Gastrocnemius medialis (tissue), 4 donors: ENCODE measurements around the gene PRR5. TPM values are rescaled to one million over a fixed set of nuclear protein-coding genes. Genes with fewer than 3 reads are reported as not detected.
A peak's percentile ranks its signal among the peaks of the same experiment; 100 is the strongest.

Source experiments
- ATAC-seq, 2 donors: fragments of 150-250 bp; one replicate each; pipeline ENCODE4 v1.9.1; 2016
- DNase-seq, 2 donors: peaks; one replicate each; pipeline ENCODE4 v3.0.0-alpha.2; 2019
- H3K27ac ChIP-seq, 4 donors: fragments of 200-600 bp; sonication (generic); 1 replicate in 1 of 4; 2 replicates in 3 of 4; pipeline ENCODE4 v1.5.1; 2016 to 2018; ENCODE audit warnings: mild to moderate bottlenecking in 2 of 4, moderate library complexity in 1 of 4
- H3K27me3 ChIP-seq, 3 donors: fragments of 200-600 bp; sonication (generic) in 2 of 3; 1 replicate in 1 of 3; 2 replicates in 2 of 3; pipeline versions ENCODE4 v1.5.1 to v1.6.0; 2016 to 2019; ENCODE audit warnings: mild to moderate bottlenecking in 1 of 3, moderate library complexity in 1 of 3
- H3K36me3 ChIP-seq, 2 donors: fragments of 200-600 bp; sonication (generic) in 1 of 2; one replicate each; pipeline ENCODE4 v1.5.1; 2017 to 2018
- H3K4me1 ChIP-seq, 2 donors: fragments of 200-600 bp; sonication (generic) in 1 of 2; one replicate each; pipeline ENCODE4 v1.5.1; 2016 to 2017; ENCODE audit warnings: mild to moderate bottlenecking in 2 of 2
- H3K4me3 ChIP-seq, 4 donors: fragments of 200-600 bp; sonication (generic) in 3 of 4; 1 replicate in 1 of 4; 2 replicates in 3 of 4; pipeline ENCODE4 v1.5.1; 2016 to 2019; ENCODE audit warnings: mild to moderate bottlenecking in 2 of 4
- H3K9me3 ChIP-seq, 3 donors: fragments of 200-600 bp; sonication (generic) in 2 of 3; 1 replicate in 1 of 3; 2 replicates in 2 of 3; pipeline ENCODE4 v1.5.1; 2016 to 2019
- POLR2A ChIP-seq, 2 donors: fragments of 450-650 bp; IDR thresholded peaks; one replicate each; pipeline ENCODE4 v1.6.1; 2017; ENCODE audit warnings: antibody characterized with exemption in 2 of 2, mild to moderate bottlenecking in 2 of 2, moderate library complexity in 2 of 2
- in situ Hi-C, 4 donors: fragments of 200-750 bp; cut with MboI; loops; one replicate each; pipeline versions ENCODE4 v1.15.0 to v1.8.0; 2017; ENCODE audit warnings: low sequenced_read_pairs in 4 of 4
- intact Hi-C: fragments of 100-400 bp; cut with DNase I; formaldehyde crosslinking; loops from one replicate; pipeline ENCODE4 v1.15.1; 2023; ENCODE audit warnings: low total_unique reads
- total RNA-seq, 4 donors: library from RNA; depleted of rRNA; stranded (reverse); fragments of >200 nt; gene quantifications; one replicate each; pipeline versions ENCODE4 v1.1.0 to v1.2.3, GENCODE V29; 2016
- TF ChIP-seq, protein P1 (sequence below), 5 experiments: fragments of 450-650 bp in 3 of 5; fragments of 200-600 bp in 2 of 5; sonication (generic) in 2 of 5; IDR thresholded peaks in 4 of 5; conservative IDR thresholded peaks in 1 of 5; 1 replicate in 4 of 5; 2 replicates in 1 of 5; pipeline ENCODE4 v1.5.1; 2016 to 2019; ENCODE audit warnings: antibody characterized with exemption in 5 of 5, mild to moderate bottlenecking in 3 of 5, moderate library complexity in 3 of 5

Gene PRR5
- total RNA-seq, 4 donors from 2014 or later, result 0.34 to 15.2 (median 1.3) TPM

DNA sequence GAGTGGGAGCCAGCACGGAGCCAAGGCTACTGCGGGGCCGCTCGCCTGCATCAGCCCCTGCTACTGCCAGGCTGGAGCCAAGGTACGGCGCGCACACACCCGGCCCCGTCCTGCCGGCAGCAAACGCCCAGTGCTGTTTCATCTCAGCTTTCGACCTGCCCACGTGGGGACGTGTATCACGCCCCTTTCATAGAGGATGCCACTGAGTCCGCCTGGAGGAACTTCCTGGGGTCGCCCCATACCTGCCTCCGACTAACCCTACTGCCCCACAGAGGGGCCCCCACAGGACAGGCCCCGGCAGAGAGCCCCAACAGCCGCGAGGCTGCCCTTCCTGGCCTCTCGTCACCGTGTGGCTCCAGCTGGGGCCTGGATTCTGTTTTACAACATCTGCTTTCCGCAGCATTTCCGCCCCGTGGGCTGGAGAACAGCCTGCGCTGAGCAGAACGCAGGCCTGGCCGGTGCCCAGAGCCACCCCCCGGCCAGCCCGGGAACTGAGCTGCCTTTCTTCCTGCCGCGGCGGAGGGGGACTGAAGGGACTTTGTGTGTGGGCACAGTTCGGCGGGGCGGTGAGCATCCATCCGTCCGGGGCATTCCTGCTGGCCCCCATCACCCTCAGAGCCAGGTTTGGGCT lies 27.5 kb downstream of the PRR5 start:
- H3K4me1 ChIP-seq, result peaks cover 0 to 13% of the 10 kb centered on the region in 2 donors
- H3K4me3 ChIP-seq, result peak overlapping the region in 1 of 4 donors; percentile 13
- ATAC-seq (peak in 1 of 2 donors; percentile 21), DNase-seq (no peak)
- in situ Hi-C loops, result loop anchor here in 1 of 4 donors (5.0 kb wide), 1 partner anchor 32 kb away; no protein-coding TSS in a partner anchor
- intact Hi-C loops, result no loop called here
- peaks cover 6 to 14% (median 8%) of the 10 kb centered on the region in 3 donors for H3K27me3 ChIP-seq
- H3K9me3 ChIP-seq, result no peaks in the 10 kb centered on the region
- TF ChIP-seq, protein P1, sequence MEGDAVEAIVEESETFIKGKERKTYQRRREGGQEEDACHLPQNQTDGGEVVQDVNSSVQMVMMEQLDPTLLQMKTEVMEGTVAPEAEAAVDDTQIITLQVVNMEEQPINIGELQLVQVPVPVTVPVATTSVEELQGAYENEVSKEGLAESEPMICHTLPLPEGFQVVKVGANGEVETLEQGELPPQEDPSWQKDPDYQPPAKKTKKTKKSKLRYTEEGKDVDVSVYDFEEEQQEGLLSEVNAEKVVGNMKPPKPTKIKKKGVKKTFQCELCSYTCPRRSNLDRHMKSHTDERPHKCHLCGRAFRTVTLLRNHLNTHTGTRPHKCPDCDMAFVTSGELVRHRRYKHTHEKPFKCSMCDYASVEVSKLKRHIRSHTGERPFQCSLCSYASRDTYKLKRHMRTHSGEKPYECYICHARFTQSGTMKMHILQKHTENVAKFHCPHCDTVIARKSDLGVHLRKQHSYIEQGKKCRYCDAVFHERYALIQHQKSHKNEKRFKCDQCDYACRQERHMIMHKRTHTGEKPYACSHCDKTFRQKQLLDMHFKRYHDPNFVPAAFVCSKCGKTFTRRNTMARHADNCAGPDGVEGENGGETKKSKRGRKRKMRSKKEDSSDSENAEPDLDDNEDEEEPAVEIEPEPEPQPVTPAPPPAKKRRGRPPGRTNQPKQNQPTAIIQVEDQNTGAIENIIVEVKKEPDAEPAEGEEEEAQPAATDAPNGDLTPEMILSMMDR (IDR thresholded peaks at IDR 0.05 in 4 of 5, conservative IDR thresholded peaks at IDR 0.05 in 1 of 5), result no peak
- TF ChIP-seq POLR2A (IDR thresholded peaks at IDR 0.05), result no peak
- H3K36me3 ChIP-seq, result no peaks in the 10 kb centered on the region
- peak overlapping the region in 1 of 4 donors; percentile 39 for H3K27ac ChIP-seq

DNA sequence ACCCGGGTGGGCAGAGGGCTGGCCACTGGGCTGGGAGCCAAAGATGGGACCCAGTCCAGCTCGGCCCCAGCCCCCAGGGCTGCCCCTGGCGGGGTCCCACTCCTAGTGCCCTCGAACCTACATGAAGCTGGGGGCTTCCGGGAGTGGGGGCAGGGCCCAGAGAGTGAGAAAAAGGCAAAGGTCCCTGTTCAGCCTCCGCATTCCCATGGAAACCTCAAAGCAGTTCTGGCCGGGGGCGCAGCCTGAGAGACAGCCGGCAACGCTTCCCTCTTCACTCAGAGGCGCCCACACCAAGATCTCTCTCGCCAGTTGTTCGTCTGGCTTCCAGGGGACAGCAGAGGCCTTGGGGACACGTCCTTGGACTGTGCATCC lies 28.0 kb downstream of the PRR5 start:
- H3K4me3 ChIP-seq, result no peak overlapping the region
- TF ChIP-seq, protein P1 (IDR thresholded peaks at IDR 0.05 in 4 of 5, conservative IDR thresholded peaks at IDR 0.05 in 1 of 5), result no peak
- no peak for TF ChIP-seq POLR2A (IDR thresholded peaks at IDR 0.05)
- ATAC-seq (no peak), DNase-seq (no peak)
- H3K36me3 ChIP-seq, result no peaks in the 10 kb centered on the region
- H3K27me3 ChIP-seq, result peaks cover 6 to 14% (median 8%) of the 10 kb centered on the region in 3 donors
- in situ Hi-C loops, result loop anchor here in 1 of 4 donors (5.0 kb wide), 1 partner anchor 33 kb away; no protein-coding TSS in a partner anchor
- intact Hi-C loops, result no loop called here
- H3K27ac ChIP-seq, result no peak overlapping the region
- no peaks in the 10 kb centered on the region for H3K9me3 ChIP-seq
- H3K4me1 ChIP-seq, result peaks cover 0 to 13% of the 10 kb centered on the region in 2 donors

DNA sequence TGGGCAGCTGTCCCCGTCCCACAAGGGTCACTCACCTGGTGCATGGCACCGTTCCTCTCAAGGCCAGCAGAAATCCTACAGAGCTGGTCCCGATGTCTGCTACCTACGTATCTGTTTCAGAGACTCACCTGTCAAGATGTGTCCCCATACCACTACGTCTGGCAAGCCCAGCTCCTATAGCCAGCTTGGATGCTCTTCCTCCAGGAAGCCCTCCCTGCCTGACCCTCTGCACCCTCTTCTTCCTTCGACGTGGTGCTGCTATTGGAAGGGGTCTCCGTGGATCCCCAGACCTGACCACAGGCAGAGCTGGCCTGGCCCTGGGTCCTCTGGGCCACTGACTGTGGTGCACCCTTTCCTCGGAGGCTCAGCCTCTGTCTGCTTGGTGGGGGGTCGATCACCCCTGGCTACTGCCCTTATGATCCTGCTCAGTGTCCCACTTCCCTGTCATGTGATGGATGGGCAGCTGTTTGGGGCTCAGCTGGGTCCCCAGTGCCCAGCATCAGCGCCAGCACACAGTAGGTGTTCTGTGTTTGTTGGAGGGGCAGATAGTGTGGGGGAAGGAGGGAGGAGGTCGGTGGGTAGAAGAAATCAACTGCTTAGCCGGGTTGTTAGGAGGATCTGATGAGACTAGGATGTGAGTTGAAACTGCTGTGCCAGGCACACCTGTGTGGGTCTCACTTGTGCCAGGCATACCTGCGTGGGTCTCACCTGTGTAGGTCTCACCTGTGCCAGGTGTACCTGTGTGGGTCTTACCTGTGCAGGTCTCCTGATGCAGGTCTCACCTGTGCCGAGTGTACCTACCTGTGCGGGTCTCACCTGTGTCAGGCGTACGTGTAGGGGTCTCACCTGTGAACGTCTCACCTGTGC lies 28.7 kb downstream of the PRR5 start:
- Histone ChIP-seq H3K4me1 (peaks cover 0 to 13% of the 10 kb centered on the region in 2 donors), H3K4me3 (no peak overlapping the region), H3K27me3 (peaks cover 6 to 14% (median 8%) of the 10 kb centered on the region in 3 donors), H3K36me3 (no peaks in the 10 kb centered on the region), H3K27ac (no peak overlapping the region), H3K9me3 (no peaks in the 10 kb centered on the region)
- DNase-seq (no peak), ATAC-seq (no peak)
- intact Hi-C loops, result no loop called here
- in situ Hi-C loops, result loop anchor here in 1 of 4 donors (5.0 kb wide), 1 partner anchor 33 kb away; no protein-coding TSS in a partner anchor
- TF ChIP-seq, protein P1 (IDR thresholded peaks at IDR 0.05 in 4 of 5, conservative IDR thresholded peaks at IDR 0.05 in 1 of 5), result no peak
- TF ChIP-seq POLR2A (IDR thresholded peaks at IDR 0.05), result no peak

DNA sequence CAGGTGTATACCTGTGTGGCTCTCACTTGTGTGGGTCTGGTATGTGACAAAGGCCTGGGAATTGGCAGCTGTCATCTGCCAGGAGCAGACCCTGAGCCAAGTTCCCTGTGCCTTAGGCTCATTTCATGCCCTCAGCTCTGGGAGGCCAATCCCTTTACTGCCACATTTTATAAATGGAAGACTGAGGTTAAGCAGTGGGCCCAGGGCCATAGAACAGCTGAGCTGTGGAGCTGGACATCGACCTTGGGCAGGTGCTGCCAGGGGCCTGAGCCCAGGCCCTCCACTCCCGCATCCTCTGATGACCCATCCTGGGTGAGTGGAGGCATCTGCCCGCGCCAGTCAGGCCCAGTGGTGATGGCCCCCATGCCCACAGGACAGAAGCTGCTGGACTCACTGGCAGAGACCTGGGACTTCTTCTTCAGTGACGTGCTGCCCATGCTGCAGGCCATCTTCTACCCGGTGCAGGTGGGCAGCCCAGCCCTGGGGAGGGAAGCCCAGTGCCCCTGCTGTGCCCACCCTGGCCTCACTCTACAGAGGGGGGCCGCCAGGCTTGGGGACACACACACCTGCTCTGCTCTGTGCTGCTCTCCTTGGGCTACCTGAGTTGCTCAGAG lies 29.5 kb downstream of the PRR5 start:
- H3K9me3 ChIP-seq, result no peaks in the 10 kb centered on the region
- H3K36me3 ChIP-seq, result no peaks in the 10 kb centered on the region
- ATAC-seq (no peak), DNase-seq (no peak)
- H3K27me3 ChIP-seq, result peaks cover 8 to 14% (median 11%) of the 10 kb centered on the region in 3 donors
- H3K4me3 ChIP-seq, result no peak overlapping the region
- no peak overlapping the region for H3K27ac ChIP-seq
- intact Hi-C loops (no loop called here), in situ Hi-C loops (loop anchor here in 1 of 4 donors (5.0 kb wide), 1 partner anchor 34 kb away; no protein-coding TSS in a partner anchor)
- peaks cover 0 to 13% of the 10 kb centered on the region in 2 donors for H3K4me1 ChIP-seq
- no peak for TF ChIP-seq POLR2A (IDR thresholded peaks at IDR 0.05)
- TF ChIP-seq, protein P1 (IDR thresholded peaks at IDR 0.05 in 4 of 5, conservative IDR thresholded peaks at IDR 0.05 in 1 of 5), result no peak
